ENCODE measurements around the gene ASB6.

Gene ASB6

DNA sequence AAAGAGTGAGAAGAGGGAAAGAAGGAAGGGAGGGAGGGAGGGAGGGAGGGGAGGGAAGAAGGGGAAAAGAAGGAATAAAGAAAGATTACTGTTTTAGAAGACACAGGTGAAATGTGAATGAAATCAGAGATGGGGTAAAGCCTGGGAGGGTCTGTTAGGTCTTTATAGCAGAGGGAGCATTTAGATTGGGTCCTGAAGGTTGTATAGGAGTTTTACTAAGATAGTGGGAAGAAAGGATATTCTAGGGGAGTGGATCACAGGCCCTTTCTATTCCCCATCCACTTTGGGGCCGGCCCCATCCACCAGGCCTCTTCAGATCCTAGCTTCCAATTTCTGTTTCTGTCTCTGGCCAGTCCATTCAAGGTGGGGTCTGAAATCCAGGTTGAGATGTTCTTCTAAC, 56.6 kb downstream of the ASB6 start:
- TF ChIP-seq FOXP2 (optimal IDR thresholded peaks at IDR 0.05; ENCODE audit: borderline replicate concordance, extremely low read depth, extremely low read length, insufficient read depth) (no peak), POLR2AphosphoS5 (IDR thresholded peaks at IDR 0.05; ENCODE audit: low read depth, low read length) (no peak), SIN3A (IDR thresholded peaks at IDR 0.05; ENCODE audit: borderline replicate concordance, insufficient read depth, low read length) (no peak), TAF1 (IDR thresholded peaks at IDR 0.05; ENCODE audit: borderline replicate concordance, insufficient read depth, low read length) (no peak)
